HCT116 (cell line): ENCODE data around the gene SIX5. TPM values are rescaled to one million over a fixed set of nuclear protein-coding genes. Genes with fewer than 3 reads are reported as not detected.

Experiments used
- ATAC-seq: fragments of 200-7000 bp; cut with Tn5 transposase; 2 replicates; pipeline ENCODE4 v1.9.1; 2020; ENCODE audit warnings: mild to moderate bottlenecking, moderate library complexity
- BruUV-seq: library from RNA; stranded (reverse); fragments of 400-500 nt; replicated peaks from 2 replicates; lab custom pipeline; 2021; lab: Mats Ljungman, UMichigan
- CTCF ChIA-PET: fragments of 300-600 bp; sonication (Branson Sonifier 250); formaldehyde crosslinking; loops from one replicate; lab custom pipeline; 2021; ENCODE audit warnings: antibody characterized with exemption; lab: Charles Lee
- POLR2A ChIA-PET: fragments of 300-600, 350-600 bp; sonication (Branson Sonifier 250); formaldehyde crosslinking; loops from one replicate; lab custom pipeline; 2021; ENCODE audit warnings: antibody characterized with exemption; lab: Charles Lee
- RAD21 ChIA-PET, 2 experiments: fragments of 300-600 bp; sonication (Branson Sonifier 250); formaldehyde crosslinking; loops; one replicate each; lab custom pipeline; 2023; ENCODE audit warnings: low total read pairs in 2 of 2; ENCODE audit not compliant: uncharacterized antibody in 2 of 2, unreplicated experiment in 2 of 2, low non-redundant PET in 1 of 2; lab: Charles Lee
- DNase-seq: peaks from one replicate; pipeline ENCODE4 v3.0.0-alpha.2; 2010; ENCODE audit warnings: low read depth, low spot score
- H2AFZ ChIP-seq: fragments of 200-600 bp; shearing (Covaris generic), sonication (generic); 2 replicates; pipeline ENCODE4 v1.6.1; 2017; ENCODE audit warnings: low read depth, mixed run types, mixed read lengths, antibody characterized with exemption, low read length; ENCODE audit not compliant: poor library complexity, severe bottlenecking
- H3K27ac ChIP-seq: 2 replicates; pipeline ENCODE4 v1.5.1; 2012; ENCODE audit warnings: low read depth, low read length
- H3K27me3 ChIP-seq: fragments of 200-600 bp; sonication (generic); 2 replicates; pipeline ENCODE4 v1.6.1; 2016; ENCODE audit warnings: mixed run types, low read length, mixed read lengths; ENCODE audit not compliant: insufficient read depth
- H3K36me3 ChIP-seq, 2 experiments: fragments of 200-500 bp in 1 of 2; fragments of 200-600 bp in 1 of 2; sonication (Bioruptor generic) in 1 of 2; sonication (generic) in 1 of 2; 2 replicates each; pipeline versions ENCODE4 v1.5.1 to v1.6.1; 2014 to 2016; ENCODE audit warnings: low read length in 2 of 2, inconsistent platforms in 1 of 2, mixed read lengths in 1 of 2, mixed run types in 1 of 2; ENCODE audit not compliant: insufficient read depth in 2 of 2, control insufficient read depth in 1 of 2
- H3K4me1 ChIP-seq, 2 experiments: fragments of 200-600 bp in 1 of 2; sonication (generic) in 1 of 2; 2 replicates each; pipeline versions ENCODE4 v1.5.1 to v1.6.1; 2012 to 2017; ENCODE audit warnings: low read length in 2 of 2, inconsistent platforms in 1 of 2, mild to moderate bottlenecking in 1 of 2, mixed read lengths in 1 of 2, mixed run types in 1 of 2, moderate library complexity in 1 of 2; ENCODE audit not compliant: insufficient read depth in 2 of 2, control insufficient read depth in 1 of 2
- H3K4me2 ChIP-seq: fragments of 200-600 bp; sonication (generic); 2 replicates; pipeline ENCODE4 v1.6.1; 2017; ENCODE audit warnings: mixed run types, low read length, mixed read lengths
- H3K4me3 ChIP-seq, 2 experiments: fragments of 200-600 bp in 1 of 2; sonication (generic) in 1 of 2; replicated peaks in 1 of 2; 2 replicates each; pipeline ENCODE4 v1.5.1; 2011 to 2016; ENCODE audit warnings: low read length in 2 of 2, control low read depth in 1 of 2, low read depth in 1 of 2, mild to moderate bottlenecking in 1 of 2, mixed read lengths in 1 of 2, mixed run types in 1 of 2
- H3K79me2 ChIP-seq: fragments of 200-600 bp; sonication (generic); 2 replicates; pipeline ENCODE4 v1.6.1; 2017; ENCODE audit warnings: mild to moderate bottlenecking, mixed run types, low read length, moderate library complexity, mixed read lengths; ENCODE audit not compliant: insufficient read depth
- H3K9ac ChIP-seq: fragments of 200-600 bp; sonication (generic); 2 replicates; pipeline ENCODE4 v1.6.1; 2016; ENCODE audit warnings: low read length, mixed read lengths
- H3K9me2 ChIP-seq: fragments of 200-600 bp; sonication (generic), shearing (Covaris generic); 2 replicates; pipeline ENCODE4 v1.6.1; 2017; ENCODE audit warnings: mixed run types, mild to moderate bottlenecking, moderate library complexity; ENCODE audit not compliant: insufficient read depth
- H3K9me3 ChIP-seq, 2 experiments: fragments of 200-500 bp in 1 of 2; fragments of 200-600 bp in 1 of 2; sonication (Bioruptor generic) in 1 of 2; sonication (generic) in 1 of 2; 2 replicates each; pipeline ENCODE4 v1.6.1; 2014 to 2017; ENCODE audit warnings: low read length in 2 of 2, mixed read lengths in 2 of 2, inconsistent platforms in 1 of 2, low read depth in 1 of 2, mild to moderate bottlenecking in 1 of 2, mixed run types in 1 of 2, moderate library complexity in 1 of 2; ENCODE audit not compliant: control insufficient read depth in 1 of 2, insufficient read depth in 1 of 2
- H4K20me1 ChIP-seq: fragments of 200-600 bp; sonication (generic), shearing (Covaris generic); 2 replicates; pipeline ENCODE4 v1.6.1; 2017; ENCODE audit warnings: mixed run types, mild to moderate bottlenecking, moderate library complexity; ENCODE audit not compliant: insufficient read depth
- CEBPB ChIP-seq: IDR thresholded peaks from 2 replicates; pipeline ENCODE4 v1.6.1; 2012; ENCODE audit warnings: low read depth
- EZH2 ChIP-seq: fragments of 200-600 bp; sonication (generic); IDR thresholded peaks from 2 replicates; pipeline ENCODE4 v1.6.1; 2017; ENCODE audit warnings: antibody characterized with exemption, mixed run types
- MAX ChIP-seq: IDR thresholded peaks from 2 replicates; pipeline ENCODE4 v1.6.1; 2012
- POLR2AphosphoS5 ChIP-seq: IDR thresholded peaks from 2 replicates; pipeline ENCODE4 v1.6.1; 2011; ENCODE audit warnings: mild to moderate bottlenecking, low read depth, low read length, moderate library complexity
- RAD21 ChIP-seq: IDR thresholded peaks from 2 replicates; pipeline ENCODE4 v1.6.1; 2012; ENCODE audit warnings: low read depth, mild to moderate bottlenecking
- SRF ChIP-seq: IDR thresholded peaks from 2 replicates; pipeline ENCODE4 v1.6.1; 2012; ENCODE audit warnings: low read depth
- YY1 ChIP-seq: IDR thresholded peaks from 2 replicates; pipeline ENCODE4 v1.6.1; 2011; ENCODE audit warnings: low read length, low read depth, moderate library complexity, mild to moderate bottlenecking; ENCODE audit not compliant: insufficient replicate concordance; ENCODE audit errors: extremely low read depth
- intact Hi-C: fragments of 100-400 bp; cut with micrococcal nuclease; formaldehyde crosslinking; loops from 2 replicates; pipeline ENCODE4 v1.10.0; 2022
- total RNA-seq: library from RNA; stranded (reverse); gene quantifications from one replicate; pipeline ENCODE4 v1.2.1, GENCODE V29; 2021; ENCODE audit not compliant: unreplicated experiment
- TF ChIP-seq, protein P1 (sequence below), 3 experiments: fragments of 200-600 bp in 1 of 3; sonication (generic) in 1 of 3; IDR thresholded peaks in 2 of 3; conservative IDR thresholded peaks in 1 of 3; 2 replicates each; pipeline ENCODE4 v1.5.1; 2012 to 2017; ENCODE audit warnings: low read depth in 2 of 3, low read length in 2 of 3, antibody characterized with exemption in 1 of 3, borderline replicate concordance in 1 of 3, control low read depth in 1 of 3, mild to moderate bottlenecking in 1 of 3, mixed read lengths in 1 of 3, mixed run types in 1 of 3, moderate library complexity in 1 of 3; ENCODE audit not compliant: insufficient read depth in 1 of 3

The SIX5 gene
- total RNA-seq, 1 experiment from 2014 or later, result 18.3 TPM

GRCh38 chr19:45817010-45817724 is 48.1 kb upstream of the SIX5 start:
- Histone ChIP-seq H3K9me3 (no peaks in the 10 kb centered on the region), H3K27ac (peak overlapping the region; percentile 50; the same call in 1 of the 2 replicates), H3K36me3 (peaks cover 5 to 13% of the 10 kb centered on the region in 2 experiments; a peak in 3 of 4 replicates), H3K9ac (no peak overlapping the region), H4K20me1 (no peaks in the 10 kb centered on the region), H3K9me2 (no peaks in the 10 kb centered on the region), H3K4me2 (no peak overlapping the region), H3K4me3 (no peak overlapping the region), H3K79me2 (no peaks in the 10 kb centered on the region), H2AFZ (no peak overlapping the region), H3K27me3 (no peaks in the 10 kb centered on the region), H3K4me1 (peaks cover 3 to 11% of the 10 kb centered on the region in 2 experiments; a peak in 3 of 4 replicates)
- TF ChIP-seq, protein P1, sequence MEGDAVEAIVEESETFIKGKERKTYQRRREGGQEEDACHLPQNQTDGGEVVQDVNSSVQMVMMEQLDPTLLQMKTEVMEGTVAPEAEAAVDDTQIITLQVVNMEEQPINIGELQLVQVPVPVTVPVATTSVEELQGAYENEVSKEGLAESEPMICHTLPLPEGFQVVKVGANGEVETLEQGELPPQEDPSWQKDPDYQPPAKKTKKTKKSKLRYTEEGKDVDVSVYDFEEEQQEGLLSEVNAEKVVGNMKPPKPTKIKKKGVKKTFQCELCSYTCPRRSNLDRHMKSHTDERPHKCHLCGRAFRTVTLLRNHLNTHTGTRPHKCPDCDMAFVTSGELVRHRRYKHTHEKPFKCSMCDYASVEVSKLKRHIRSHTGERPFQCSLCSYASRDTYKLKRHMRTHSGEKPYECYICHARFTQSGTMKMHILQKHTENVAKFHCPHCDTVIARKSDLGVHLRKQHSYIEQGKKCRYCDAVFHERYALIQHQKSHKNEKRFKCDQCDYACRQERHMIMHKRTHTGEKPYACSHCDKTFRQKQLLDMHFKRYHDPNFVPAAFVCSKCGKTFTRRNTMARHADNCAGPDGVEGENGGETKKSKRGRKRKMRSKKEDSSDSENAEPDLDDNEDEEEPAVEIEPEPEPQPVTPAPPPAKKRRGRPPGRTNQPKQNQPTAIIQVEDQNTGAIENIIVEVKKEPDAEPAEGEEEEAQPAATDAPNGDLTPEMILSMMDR (IDR thresholded peaks at IDR 0.05 in 2 of 3, conservative IDR thresholded peaks at IDR 0.05 in 1 of 3; ENCODE audit: borderline replicate concordance in 1 of 3, insufficient read depth in 1 of 3, low read depth in 2 of 3, low read length in 2 of 3), result peak; percentile 99
- TF ChIP-seq POLR2AphosphoS5 (peak; percentile 57), MAX (peak; percentile 53; the same call in 1 of the 2 replicates), SRF (peak; percentile 56; the same call in 1 of the 2 replicates), RAD21 (peak; percentile 87), EZH2 (no peak), YY1 (peak; percentile 35), CEBPB (no peak)
- intact Hi-C loops, result loop anchor here (1.0 kb wide), 2 partner anchors 66 to 260 kb away; no protein-coding TSS in a partner anchor
- ATAC-seq (peak; percentile 93), DNase-seq (peak; percentile 90)
- POLR2A ChIA-PET, result interaction anchor here (0.6 to 1.0 kb wide), 3 partner anchors 9 to 178 kb away, joined by 3 read pairs; partner anchors contain the start of gene CCDC61
- no TSS peak for BruUV-seq
- RAD21 ChIA-PET, result interaction anchor here (0.6 to 0.7 kb wide), 5 partner anchors 16 to 98 kb away, joined by 3 to 6 read pairs (median 4); partner anchors contain the start of genes FOXA3 (in 1 of the 2) and SIX5 (in 1 of the 2)
- CTCF ChIA-PET, result interaction anchor here (0.6 to 3.8 kb wide), 29 partner anchors 8 to 261 kb away, joined by 3 to 26 read pairs (median 5); partner anchors contain the start of genes DMPK, DMWD, FOXA3 and IRF2BP1
